SK-N-SH (cell line): ENCODE results near the gene RNGTT.

Experiments
- EP300 ChIP-seq, 2 experiments: IDR thresholded peaks; 2 replicates each; pipeline versions ENCODE4 v1.4.0 to v1.6.1; 2012; ENCODE audit warnings: borderline replicate concordance in 1 of 2, low read depth in 1 of 2, low read length in 1 of 2
- EZH2phosphoT487 ChIP-seq: fragments of 200-600 bp; sonication (generic); IDR thresholded peaks from 2 replicates; pipeline ENCODE4 v1.6.1; 2017; ENCODE audit warnings: low read depth, mixed run types, mild to moderate bottlenecking, antibody characterized with exemption, moderate library complexity, borderline replicate concordance
- FOSL2 ChIP-seq: IDR thresholded peaks from 2 replicates; pipeline ENCODE4 v1.4.0; 2012; ENCODE audit warnings: low read depth, mild to moderate bottlenecking, moderate library complexity, borderline replicate concordance
- GABPA ChIP-seq: IDR thresholded peaks from 2 replicates; pipeline ENCODE4 v1.4.0; 2012; ENCODE audit warnings: low read depth, mild to moderate bottlenecking
- JUND ChIP-seq: IDR thresholded peaks from 2 replicates; pipeline ENCODE4 v1.4.0; 2012
- NFIC ChIP-seq: IDR thresholded peaks from 2 replicates; pipeline ENCODE4 v1.4.0; 2012; ENCODE audit warnings: borderline replicate concordance
- SMC3 ChIP-seq: IDR thresholded peaks from 2 replicates; pipeline ENCODE4 v1.6.1; 2012; ENCODE audit warnings: low read depth, low read length, improper control_type of control experiment
- TAF1 ChIP-seq: IDR thresholded peaks from 2 replicates; pipeline ENCODE4 v1.6.1; 2012; ENCODE audit warnings: low read depth, mild to moderate bottlenecking, low read length, moderate library complexity, borderline replicate concordance
- USF1 ChIP-seq: IDR thresholded peaks from 2 replicates; pipeline ENCODE4 v1.4.0; 2012; ENCODE audit warnings: low read depth, borderline replicate concordance
- USF2 ChIP-seq: fragments of 150-350 bp; IDR thresholded peaks from 2 replicates; pipeline ENCODE4 v1.6.1; 2017; ENCODE audit warnings: antibody characterized with exemption, low read length, low read depth, borderline replicate concordance
- YY1 ChIP-seq: IDR thresholded peaks from 2 replicates; pipeline ENCODE4 v1.4.0; 2012; ENCODE audit warnings: low read depth, mild to moderate bottlenecking
- TF ChIP-seq, protein P1 (sequence below): fragments of 200-600 bp; sonication (generic); IDR thresholded peaks from 2 replicates; pipeline ENCODE4 v1.6.1; 2017; ENCODE audit warnings: antibody characterized with exemption, mild to moderate bottlenecking, moderate library complexity
- TF ChIP-seq, protein P2 (sequence below): IDR thresholded peaks from 2 replicates; pipeline ENCODE4 v1.4.0; 2012; ENCODE audit warnings: low read depth

- TF ChIP-seq GABPA (no peak), TAF1 (no peak), EP300 (IDR thresholded peaks at IDR 0.05; ENCODE audit: borderline replicate concordance in 1 of 2, low read depth in 1 of 2, low read length in 1 of 2) (no peak), EZH2phosphoT487 (no peak), NFIC (no peak), USF1 (no peak), FOSL2 (no peak), JUND (no peak), USF2 (no peak), SMC3 (no peak), YY1 (no peak)
- TF ChIP-seq, protein P1, sequence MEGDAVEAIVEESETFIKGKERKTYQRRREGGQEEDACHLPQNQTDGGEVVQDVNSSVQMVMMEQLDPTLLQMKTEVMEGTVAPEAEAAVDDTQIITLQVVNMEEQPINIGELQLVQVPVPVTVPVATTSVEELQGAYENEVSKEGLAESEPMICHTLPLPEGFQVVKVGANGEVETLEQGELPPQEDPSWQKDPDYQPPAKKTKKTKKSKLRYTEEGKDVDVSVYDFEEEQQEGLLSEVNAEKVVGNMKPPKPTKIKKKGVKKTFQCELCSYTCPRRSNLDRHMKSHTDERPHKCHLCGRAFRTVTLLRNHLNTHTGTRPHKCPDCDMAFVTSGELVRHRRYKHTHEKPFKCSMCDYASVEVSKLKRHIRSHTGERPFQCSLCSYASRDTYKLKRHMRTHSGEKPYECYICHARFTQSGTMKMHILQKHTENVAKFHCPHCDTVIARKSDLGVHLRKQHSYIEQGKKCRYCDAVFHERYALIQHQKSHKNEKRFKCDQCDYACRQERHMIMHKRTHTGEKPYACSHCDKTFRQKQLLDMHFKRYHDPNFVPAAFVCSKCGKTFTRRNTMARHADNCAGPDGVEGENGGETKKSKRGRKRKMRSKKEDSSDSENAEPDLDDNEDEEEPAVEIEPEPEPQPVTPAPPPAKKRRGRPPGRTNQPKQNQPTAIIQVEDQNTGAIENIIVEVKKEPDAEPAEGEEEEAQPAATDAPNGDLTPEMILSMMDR = no peak
- TF ChIP-seq, protein P2, sequence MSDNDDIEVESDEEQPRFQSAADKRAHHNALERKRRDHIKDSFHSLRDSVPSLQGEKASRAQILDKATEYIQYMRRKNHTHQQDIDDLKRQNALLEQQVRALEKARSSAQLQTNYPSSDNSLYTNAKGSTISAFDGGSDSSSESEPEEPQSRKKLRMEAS = no peak
Measured at GRCh38 chr6:88561954-88562315, 401.5 kb downstream of the RNGTT start.
